ENCODE data around the gene PPM1D.

The PPM1D gene

DNA sequence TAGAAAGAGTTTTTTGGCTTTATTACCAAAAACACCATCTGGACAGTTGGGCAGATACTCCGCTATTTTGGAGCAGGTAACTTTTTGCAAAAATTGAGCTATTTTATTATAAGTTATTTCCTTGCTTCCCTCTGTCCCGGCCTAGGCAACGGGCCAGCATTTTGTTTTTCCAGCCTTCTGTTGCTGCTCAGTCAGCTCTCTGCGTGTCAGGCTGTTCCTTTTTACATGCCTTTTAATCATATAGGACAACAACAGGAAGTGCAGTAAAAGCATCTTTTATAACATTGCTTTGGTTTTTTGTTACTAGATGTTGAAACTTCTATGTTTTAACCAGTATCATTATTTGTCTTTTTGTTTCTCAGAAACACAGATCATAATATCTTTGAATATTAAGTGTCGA lies 30.4 kb downstream of the PPM1D start:
- Histone ChIP-seq H3K4me1 (ENCODE audit: control insufficient read depth, insufficient read depth, low read length) (no peaks in the 10 kb centered on the region), H3K9ac (ENCODE audit: low read length) (no peak overlapping the region), H3K27me3 (ENCODE audit: control insufficient read depth, insufficient read depth, low read length) (no peaks in the 10 kb centered on the region), H3K36me3 (ENCODE audit: control insufficient read depth, insufficient read depth, low read length) (no peaks in the 10 kb centered on the region), H3K9me3 (ENCODE audit: control insufficient read depth, low read length) (no peaks in the 10 kb centered on the region), H3K4me3 (ENCODE audit: low read length) (no peak overlapping the region)

DNA sequence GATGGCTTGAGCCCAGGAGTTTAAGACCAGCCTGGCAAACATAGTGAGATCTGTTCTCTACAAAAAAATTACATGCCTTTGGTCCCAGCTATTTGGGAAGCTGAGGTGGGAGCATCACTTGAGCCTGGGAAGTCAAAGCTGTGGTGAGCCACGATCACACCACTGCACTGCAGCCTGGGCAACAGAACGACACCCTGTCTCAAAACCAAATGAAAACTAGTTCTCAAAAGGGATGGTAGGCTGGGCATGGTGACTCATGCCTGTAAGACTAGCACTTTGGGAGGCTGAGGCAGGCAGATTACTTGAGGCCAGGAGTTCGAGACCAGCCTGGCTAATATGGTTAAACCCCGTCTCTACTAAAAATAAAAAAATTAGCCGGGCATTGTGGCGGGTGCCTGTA lies 31.1 kb downstream of the PPM1D start:
- Histone ChIP-seq H3K36me3 (ENCODE audit: control insufficient read depth, insufficient read depth, low read length) (no peaks in the 10 kb centered on the region), H3K9me3 (ENCODE audit: control insufficient read depth, low read length) (no peaks in the 10 kb centered on the region), H3K4me1 (ENCODE audit: control insufficient read depth, insufficient read depth, low read length) (no peaks in the 10 kb centered on the region), H3K27me3 (ENCODE audit: control insufficient read depth, insufficient read depth, low read length) (no peaks in the 10 kb centered on the region), H3K9ac (ENCODE audit: low read length) (no peak overlapping the region), H3K4me3 (ENCODE audit: low read length) (no peak overlapping the region)

- H3K4me3 ChIP-seq (ENCODE audit: low read length), result no peak overlapping the region
- H3K9ac ChIP-seq (ENCODE audit: low read length), result no peak overlapping the region
- H3K36me3 ChIP-seq (ENCODE audit: control insufficient read depth, insufficient read depth, low read length), result no peaks in the 10 kb centered on the region
- no peaks in the 10 kb centered on the region for H3K4me1 ChIP-seq (ENCODE audit: control insufficient read depth, insufficient read depth, low read length)
- H3K27me3 ChIP-seq (ENCODE audit: control insufficient read depth, insufficient read depth, low read length), result no peaks in the 10 kb centered on the region
- no peaks in the 10 kb centered on the region for H3K9me3 ChIP-seq (ENCODE audit: control insufficient read depth, low read length)
Measured at GRCh38 chr17:60637683-60638082, 37.7 kb downstream of the PPM1D start.

DNA sequence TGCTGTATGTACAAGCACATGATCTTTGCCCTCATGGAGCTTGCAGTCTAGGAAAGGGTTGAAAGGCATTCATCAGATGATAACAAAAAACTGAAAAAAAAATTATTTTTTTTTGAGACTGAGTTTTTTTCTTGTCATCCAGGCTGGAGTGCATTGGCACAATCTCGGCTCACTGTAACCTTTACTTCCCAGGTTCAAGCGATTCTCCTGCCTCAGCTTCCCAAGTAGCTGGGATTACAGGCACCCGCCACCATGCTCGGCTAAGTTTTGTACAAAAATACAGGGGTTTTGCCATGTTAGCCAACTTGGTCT lies 39.0 kb downstream of the PPM1D start:
- H3K4me1 ChIP-seq (ENCODE audit: control insufficient read depth, insufficient read depth, low read length), result no peaks in the 10 kb centered on the region
- H3K27me3 ChIP-seq (ENCODE audit: control insufficient read depth, insufficient read depth, low read length), result no peaks in the 10 kb centered on the region
- H3K9ac ChIP-seq (ENCODE audit: low read length), result no peak overlapping the region
- no peak overlapping the region for H3K4me3 ChIP-seq (ENCODE audit: low read length)
- H3K9me3 ChIP-seq (ENCODE audit: control insufficient read depth, low read length), result no peaks in the 10 kb centered on the region
- H3K36me3 ChIP-seq (ENCODE audit: control insufficient read depth, insufficient read depth, low read length), result no peaks in the 10 kb centered on the region

DNA sequence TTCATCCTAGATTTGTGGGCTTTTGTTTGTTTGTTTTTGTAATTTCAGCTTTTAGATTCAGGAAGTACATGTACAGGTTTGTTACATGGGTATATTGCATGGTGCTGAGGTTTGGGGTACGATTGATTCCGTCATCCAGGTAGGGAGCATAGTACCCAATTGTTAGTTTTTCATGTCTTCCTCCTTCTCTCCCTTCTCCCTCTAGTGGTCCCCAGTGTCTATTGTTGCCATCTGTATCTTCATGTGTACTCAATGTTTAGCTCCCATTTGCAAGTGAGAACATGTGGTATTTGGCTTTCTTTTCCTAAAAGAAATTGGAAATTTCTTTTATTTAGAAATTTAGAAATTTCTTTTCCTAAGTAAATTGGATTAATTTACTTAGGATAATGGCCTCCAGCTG lies 40.5 kb downstream of the PPM1D start:
- Histone ChIP-seq H3K27me3 (ENCODE audit: control insufficient read depth, insufficient read depth, low read length) (no peaks in the 10 kb centered on the region), H3K4me3 (ENCODE audit: low read length) (no peak overlapping the region), H3K36me3 (ENCODE audit: control insufficient read depth, insufficient read depth, low read length) (no peaks in the 10 kb centered on the region), H3K4me1 (ENCODE audit: control insufficient read depth, insufficient read depth, low read length) (no peaks in the 10 kb centered on the region), H3K9ac (ENCODE audit: low read length) (no peak overlapping the region), H3K9me3 (ENCODE audit: control insufficient read depth, low read length) (no peaks in the 10 kb centered on the region)

- Histone ChIP-seq H3K36me3 (ENCODE audit: control insufficient read depth, insufficient read depth, low read length) (no peaks in the 10 kb centered on the region), H3K4me3 (ENCODE audit: low read length) (no peak overlapping the region), H3K9me3 (ENCODE audit: control insufficient read depth, low read length) (no peaks in the 10 kb centered on the region), H3K27me3 (ENCODE audit: control insufficient read depth, insufficient read depth, low read length) (no peaks in the 10 kb centered on the region), H3K9ac (ENCODE audit: low read length) (no peak overlapping the region), H3K4me1 (ENCODE audit: control insufficient read depth, insufficient read depth, low read length) (no peaks in the 10 kb centered on the region)
Measured at GRCh38 chr17:60641126-60641525, 41.1 kb downstream of the PPM1D start.

DNA sequence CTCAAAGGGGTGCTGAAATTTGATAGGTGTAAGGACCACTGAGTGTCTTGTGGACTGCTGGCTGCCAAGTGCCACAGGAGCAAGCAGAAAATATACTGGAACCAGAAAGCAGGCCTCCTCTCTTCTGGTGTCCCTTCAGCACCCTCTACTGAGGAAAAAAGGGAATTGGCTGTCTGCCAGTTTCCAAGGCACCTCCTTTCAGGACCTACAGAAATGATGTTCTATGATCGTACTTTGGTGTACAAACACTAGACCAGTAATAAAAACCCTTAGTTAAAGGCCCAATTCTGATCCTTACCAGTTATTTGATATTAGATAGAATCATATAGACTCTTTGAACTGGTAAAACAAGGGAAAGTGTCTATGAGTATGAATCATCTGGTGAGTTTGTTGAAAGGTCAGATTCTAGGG lies 41.8 kb downstream of the PPM1D start:
- Histone ChIP-seq H3K9ac (ENCODE audit: low read length) (no peak overlapping the region), H3K27me3 (ENCODE audit: control insufficient read depth, insufficient read depth, low read length) (no peaks in the 10 kb centered on the region), H3K4me3 (ENCODE audit: low read length) (no peak overlapping the region), H3K4me1 (ENCODE audit: control insufficient read depth, insufficient read depth, low read length) (no peaks in the 10 kb centered on the region), H3K9me3 (ENCODE audit: control insufficient read depth, low read length) (no peaks in the 10 kb centered on the region), H3K36me3 (ENCODE audit: control insufficient read depth, insufficient read depth, low read length) (no peaks in the 10 kb centered on the region)

DNA sequence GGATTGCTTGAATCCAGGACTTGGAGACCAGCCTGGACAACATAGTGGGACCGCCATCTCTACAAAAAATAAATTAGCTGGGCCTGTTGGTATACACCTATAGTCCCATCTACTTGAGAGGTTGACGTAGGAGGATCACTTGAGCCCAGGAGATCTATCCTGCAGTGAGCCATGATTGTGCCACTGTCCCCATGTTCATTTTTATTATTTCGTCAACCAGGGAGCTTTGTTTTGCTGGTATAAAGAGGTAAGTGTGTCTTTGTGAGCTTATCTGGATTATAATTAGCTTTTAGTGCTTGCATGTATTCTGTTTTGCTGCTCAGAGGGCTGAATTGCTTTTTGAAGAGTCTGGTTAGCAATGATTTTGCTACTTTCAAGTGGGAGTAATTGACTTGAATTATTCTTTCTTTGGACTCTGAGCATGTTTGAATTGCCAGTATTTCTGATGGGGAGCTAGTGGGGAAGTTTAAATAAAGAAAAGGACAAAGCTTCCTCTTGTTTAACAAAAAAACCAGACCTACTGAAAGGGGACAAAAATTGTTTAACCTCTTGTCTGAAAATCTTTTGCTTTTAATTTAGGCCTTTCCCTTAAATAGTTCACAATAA lies 46.0 kb downstream of the PPM1D start:
- peaks cover 12% of the 10 kb centered on the region for H3K36me3 ChIP-seq (ENCODE audit: control insufficient read depth, insufficient read depth, low read length)
- H3K27me3 ChIP-seq (ENCODE audit: control insufficient read depth, insufficient read depth, low read length), result no peaks in the 10 kb centered on the region
- no peak overlapping the region for H3K4me3 ChIP-seq (ENCODE audit: low read length)
- no peak overlapping the region for H3K9ac ChIP-seq (ENCODE audit: low read length)
- no peaks in the 10 kb centered on the region for H3K9me3 ChIP-seq (ENCODE audit: control insufficient read depth, low read length)
- H3K4me1 ChIP-seq (ENCODE audit: control insufficient read depth, insufficient read depth, low read length), result no peaks in the 10 kb centered on the region

- Histone ChIP-seq H3K36me3 (ENCODE audit: control insufficient read depth, insufficient read depth, low read length) (peaks cover 12% of the 10 kb centered on the region), H3K4me1 (ENCODE audit: control insufficient read depth, insufficient read depth, low read length) (no peaks in the 10 kb centered on the region), H3K4me3 (ENCODE audit: low read length) (no peak overlapping the region), H3K27me3 (ENCODE audit: control insufficient read depth, insufficient read depth, low read length) (no peaks in the 10 kb centered on the region), H3K9ac (ENCODE audit: low read length) (no peak overlapping the region), H3K9me3 (ENCODE audit: control insufficient read depth, low read length) (no peaks in the 10 kb centered on the region)
Measured at GRCh38 chr17:60646701-60647100, 46.7 kb downstream of the PPM1D start.

DNA sequence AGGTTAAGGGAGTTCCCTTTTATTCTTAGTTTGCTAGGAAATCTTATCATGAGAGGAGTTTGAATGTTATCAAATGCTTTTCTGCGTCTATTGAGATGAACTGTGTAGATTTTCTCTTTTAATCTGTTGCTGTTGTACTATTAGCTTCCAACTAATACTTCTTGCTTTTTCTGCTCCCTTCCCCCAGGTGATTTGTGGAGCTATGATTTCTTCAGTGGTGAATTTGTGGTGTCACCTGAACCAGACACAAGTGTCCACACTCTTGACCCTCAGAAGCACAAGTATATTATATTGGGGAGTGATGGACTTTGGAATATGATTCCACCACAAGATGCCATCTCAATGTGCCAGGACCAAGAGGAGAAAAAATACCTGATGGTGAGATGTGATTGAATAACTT lies 47.7 kb downstream of the PPM1D start:
- Histone ChIP-seq H3K27me3 (ENCODE audit: control insufficient read depth, insufficient read depth, low read length) (no peaks in the 10 kb centered on the region), H3K9ac (ENCODE audit: low read length) (no peak overlapping the region), H3K9me3 (ENCODE audit: control insufficient read depth, low read length) (no peaks in the 10 kb centered on the region), H3K4me1 (ENCODE audit: control insufficient read depth, insufficient read depth, low read length) (no peaks in the 10 kb centered on the region), H3K36me3 (ENCODE audit: control insufficient read depth, insufficient read depth, low read length) (peaks cover 12% of the 10 kb centered on the region), H3K4me3 (ENCODE audit: low read length) (no peak overlapping the region)

DNA sequence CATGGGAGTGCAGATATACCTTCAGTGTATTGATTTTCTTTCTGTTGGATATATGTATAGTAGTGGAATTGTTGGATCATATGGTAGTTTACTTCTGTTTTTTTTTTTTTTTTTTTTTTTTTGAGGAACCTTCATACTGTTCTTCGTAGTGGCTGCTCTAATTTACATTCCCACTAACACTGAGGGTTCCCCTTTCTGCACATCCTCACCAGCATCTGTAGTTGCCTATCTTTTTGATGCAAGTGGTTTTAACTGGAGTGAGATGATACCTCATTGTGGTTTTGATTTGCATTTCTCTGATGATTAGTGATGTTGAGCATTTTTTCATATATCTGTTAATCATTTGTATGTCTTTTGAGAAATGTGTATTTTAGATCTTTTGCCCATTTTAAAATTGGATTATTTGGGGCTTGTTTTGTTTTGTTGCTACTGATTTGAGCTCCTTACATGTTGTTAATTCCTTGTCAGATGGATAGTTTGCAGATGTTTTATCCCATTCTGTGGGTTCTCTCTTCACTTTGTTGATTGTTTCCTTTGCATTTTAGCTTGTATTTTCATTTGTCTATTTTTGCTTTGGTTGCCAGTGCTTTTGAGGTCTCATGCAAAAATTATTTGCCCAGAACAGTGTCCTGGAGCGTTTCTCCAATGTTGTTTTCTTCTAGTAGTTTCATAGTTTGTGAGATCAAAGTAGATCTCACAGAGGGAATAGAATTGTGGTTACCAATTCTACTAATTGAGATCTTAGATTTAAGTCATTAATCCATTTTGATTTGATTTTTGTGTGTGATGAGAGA lies 52.7 kb downstream of the PPM1D start:
- Histone ChIP-seq H3K27me3 (ENCODE audit: control insufficient read depth, insufficient read depth, low read length) (no peaks in the 10 kb centered on the region), H3K9me3 (ENCODE audit: control insufficient read depth, low read length) (no peaks in the 10 kb centered on the region), H3K4me1 (ENCODE audit: control insufficient read depth, insufficient read depth, low read length) (no peaks in the 10 kb centered on the region), H3K36me3 (ENCODE audit: control insufficient read depth, insufficient read depth, low read length) (peaks cover 11% of the 10 kb centered on the region), H3K4me3 (ENCODE audit: low read length) (no peak overlapping the region), H3K9ac (ENCODE audit: low read length) (no peak overlapping the region)

GRCh38 chr17:60653569-60653968 lies 53.6 kb downstream of the PPM1D start:
- no peaks in the 10 kb centered on the region for H3K4me1 ChIP-seq (ENCODE audit: control insufficient read depth, insufficient read depth, low read length)
- no peak overlapping the region for H3K4me3 ChIP-seq (ENCODE audit: low read length)
- no peaks in the 10 kb centered on the region for H3K9me3 ChIP-seq (ENCODE audit: control insufficient read depth, low read length)
- peaks cover 8% of the 10 kb centered on the region for H3K36me3 ChIP-seq (ENCODE audit: control insufficient read depth, insufficient read depth, low read length)
- H3K27me3 ChIP-seq (ENCODE audit: control insufficient read depth, insufficient read depth, low read length), result no peaks in the 10 kb centered on the region
- no peak overlapping the region for H3K9ac ChIP-seq (ENCODE audit: low read length)
